Measurements from ENCODE around the gene SLIT3.

DNA sequence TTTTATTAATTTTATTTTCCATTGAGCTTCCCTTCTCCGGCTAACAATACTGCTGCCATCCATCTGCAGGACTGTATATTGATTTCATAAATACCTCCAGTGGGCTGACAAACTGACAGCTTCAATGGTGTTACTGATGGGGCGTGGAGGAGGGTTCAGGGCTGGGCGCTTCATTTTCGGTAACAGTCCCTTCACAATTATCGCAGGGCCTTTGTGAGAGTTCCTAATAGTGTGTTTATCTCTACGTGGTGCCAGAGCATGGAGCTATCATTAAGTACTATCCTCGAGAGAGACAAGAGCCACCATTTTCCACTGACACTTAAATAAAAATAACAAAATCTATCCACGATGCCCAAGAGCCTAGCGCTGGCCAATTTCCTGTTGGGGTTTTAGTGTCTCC lies 414.8 kb downstream of the SLIT3 start:
- TF ChIP-seq POLR2A (IDR thresholded peaks at IDR 0.05): no peak
- TF ChIP-seq, protein P1, sequence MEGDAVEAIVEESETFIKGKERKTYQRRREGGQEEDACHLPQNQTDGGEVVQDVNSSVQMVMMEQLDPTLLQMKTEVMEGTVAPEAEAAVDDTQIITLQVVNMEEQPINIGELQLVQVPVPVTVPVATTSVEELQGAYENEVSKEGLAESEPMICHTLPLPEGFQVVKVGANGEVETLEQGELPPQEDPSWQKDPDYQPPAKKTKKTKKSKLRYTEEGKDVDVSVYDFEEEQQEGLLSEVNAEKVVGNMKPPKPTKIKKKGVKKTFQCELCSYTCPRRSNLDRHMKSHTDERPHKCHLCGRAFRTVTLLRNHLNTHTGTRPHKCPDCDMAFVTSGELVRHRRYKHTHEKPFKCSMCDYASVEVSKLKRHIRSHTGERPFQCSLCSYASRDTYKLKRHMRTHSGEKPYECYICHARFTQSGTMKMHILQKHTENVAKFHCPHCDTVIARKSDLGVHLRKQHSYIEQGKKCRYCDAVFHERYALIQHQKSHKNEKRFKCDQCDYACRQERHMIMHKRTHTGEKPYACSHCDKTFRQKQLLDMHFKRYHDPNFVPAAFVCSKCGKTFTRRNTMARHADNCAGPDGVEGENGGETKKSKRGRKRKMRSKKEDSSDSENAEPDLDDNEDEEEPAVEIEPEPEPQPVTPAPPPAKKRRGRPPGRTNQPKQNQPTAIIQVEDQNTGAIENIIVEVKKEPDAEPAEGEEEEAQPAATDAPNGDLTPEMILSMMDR (IDR thresholded peaks at IDR 0.05): no peak
